Midbrain (tissue), 1 donor: Measurements from ENCODE around the gene CDH5.

Experiments
- DNase-seq: peaks from one replicate; lab custom pipeline; 2025; lab: John Stamatoyannopoulos, UW

Gene CDH5

DNA sequence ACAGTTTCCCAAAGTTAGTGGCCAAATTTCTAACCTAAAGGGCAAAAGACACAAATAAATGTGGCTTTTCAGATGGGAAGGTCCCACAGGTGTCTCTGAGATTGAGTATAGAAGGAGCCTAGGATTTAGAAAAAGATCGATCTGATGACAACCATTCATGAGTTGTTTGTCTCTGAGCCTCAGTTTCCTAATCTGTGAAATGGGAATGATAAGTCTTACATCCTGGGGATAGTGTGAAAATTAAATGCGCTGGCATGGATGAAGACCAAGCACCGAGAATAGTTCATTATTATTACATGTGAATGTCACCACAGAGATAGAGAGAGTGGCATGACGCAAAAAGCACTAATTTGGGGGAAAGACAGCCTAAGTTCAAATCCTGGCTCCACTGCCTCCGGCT lies 7.2 kb downstream of the CDH5 start:
- DNase-seq, result no peak

- no peak for DNase-seq
Measured at GRCh38 chr16:66374176-66374575, 7.7 kb downstream of the CDH5 start.

DNA sequence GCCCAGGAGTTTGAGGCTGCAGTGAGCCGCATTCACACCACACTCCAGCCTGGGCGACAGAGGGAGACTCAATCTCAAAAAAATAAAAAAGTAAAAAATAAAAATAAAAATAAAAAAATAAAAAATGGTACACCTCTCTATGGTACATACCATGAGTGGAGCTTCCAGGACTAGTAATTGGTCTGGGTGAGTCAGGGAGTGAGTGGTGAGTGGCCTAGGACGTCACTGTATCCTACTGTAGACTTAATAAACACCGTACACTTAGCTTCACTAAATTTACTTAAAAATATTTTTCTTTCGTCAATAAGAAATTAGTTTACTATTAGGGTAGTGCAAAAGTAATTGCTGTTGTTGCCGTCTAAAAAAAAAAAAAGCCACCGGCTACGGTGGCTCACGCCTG lies 9.0 kb downstream of the CDH5 start:
- no peak for DNase-seq

- no peak for DNase-seq
Measured at GRCh38 chr16:66376114-66376513, 9.6 kb downstream of the CDH5 start.

DNA sequence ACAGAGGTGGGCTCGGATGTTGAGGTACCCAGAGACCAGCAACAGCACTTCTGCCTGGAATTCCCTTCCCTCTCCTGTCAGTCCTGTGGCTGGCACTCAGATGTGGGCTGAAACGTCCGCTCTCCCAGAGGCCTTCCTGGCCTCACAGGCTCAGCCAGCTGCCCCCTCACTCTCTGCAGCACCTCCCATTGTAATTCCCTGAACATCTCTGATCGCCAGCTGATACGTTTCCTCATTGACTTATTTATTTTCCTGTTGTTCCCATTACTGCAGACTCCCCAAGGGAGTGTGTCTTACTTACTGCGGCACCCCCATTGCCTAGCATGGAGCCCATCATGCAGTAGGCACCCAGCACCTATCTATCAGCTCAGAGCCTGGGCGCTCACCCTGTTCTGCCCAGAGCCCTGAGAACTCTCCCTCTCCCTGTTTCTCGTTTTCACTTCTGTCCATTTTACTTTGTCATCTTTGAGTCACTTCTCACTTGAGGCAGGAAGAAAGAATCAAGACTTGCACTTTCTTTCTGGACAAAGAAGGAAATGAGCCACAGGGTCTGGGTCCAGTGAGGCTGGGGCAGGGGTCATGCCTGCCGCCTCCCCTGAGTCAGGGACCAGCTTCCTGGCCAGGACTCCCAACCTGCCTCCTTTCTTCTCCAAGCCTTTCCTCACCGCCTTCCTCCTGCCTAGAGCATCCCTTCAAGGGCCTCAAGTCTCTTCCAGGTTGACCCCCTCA lies 10.2 kb downstream of the CDH5 start:
- no peak for DNase-seq

DNA sequence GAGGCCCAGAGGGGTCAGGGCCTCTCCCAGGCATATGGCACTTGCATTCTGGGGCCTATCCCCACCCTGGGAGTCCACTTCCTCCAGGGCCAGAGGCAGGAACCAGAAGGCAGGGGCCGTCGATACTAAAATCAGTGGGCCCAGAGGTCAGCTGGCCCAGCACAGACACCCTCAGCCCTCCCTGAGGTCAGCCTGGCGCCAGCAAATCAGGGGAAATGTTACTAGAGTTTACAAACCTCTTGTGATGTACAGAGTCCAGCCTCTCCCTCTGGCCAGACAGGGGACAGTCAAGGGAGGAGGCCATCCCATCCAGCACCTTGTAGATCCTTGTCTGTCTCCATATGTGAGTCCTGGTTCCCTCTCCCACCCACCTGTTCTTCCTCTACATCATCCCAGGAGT lies 10.8 kb downstream of the CDH5 start:
- DNase-seq, result no peak

- DNase-seq, result no peak
Measured at GRCh38 chr16:66378741-66379570, 12.5 kb downstream of the CDH5 start.

DNA sequence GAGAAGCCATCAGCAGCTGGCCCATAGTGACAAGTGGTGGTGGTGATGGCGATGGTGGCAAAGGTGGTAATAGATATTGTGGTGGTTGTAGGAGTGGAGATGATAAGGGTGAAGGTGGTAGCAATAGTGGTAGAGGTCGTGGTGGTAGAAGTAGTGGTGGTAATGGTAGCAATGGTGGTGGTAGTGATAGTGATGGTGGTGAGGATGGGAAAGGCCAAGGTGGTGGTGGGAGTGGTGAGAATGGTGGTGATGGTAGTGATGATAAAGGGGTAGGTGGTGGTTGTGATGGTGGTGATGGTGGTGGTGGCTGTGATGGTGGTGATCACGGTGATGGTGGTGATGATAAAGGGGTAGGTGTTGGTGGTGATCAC lies 13.1 kb downstream of the CDH5 start:
- DNase-seq, result no peak

GRCh38 chr16:66380421-66380820 lies 13.9 kb downstream of the CDH5 start:
- no peak for DNase-seq

- DNase-seq, result no peak
Measured at GRCh38 chr16:66381585-66382170, 15.2 kb downstream of the CDH5 start.

DNA sequence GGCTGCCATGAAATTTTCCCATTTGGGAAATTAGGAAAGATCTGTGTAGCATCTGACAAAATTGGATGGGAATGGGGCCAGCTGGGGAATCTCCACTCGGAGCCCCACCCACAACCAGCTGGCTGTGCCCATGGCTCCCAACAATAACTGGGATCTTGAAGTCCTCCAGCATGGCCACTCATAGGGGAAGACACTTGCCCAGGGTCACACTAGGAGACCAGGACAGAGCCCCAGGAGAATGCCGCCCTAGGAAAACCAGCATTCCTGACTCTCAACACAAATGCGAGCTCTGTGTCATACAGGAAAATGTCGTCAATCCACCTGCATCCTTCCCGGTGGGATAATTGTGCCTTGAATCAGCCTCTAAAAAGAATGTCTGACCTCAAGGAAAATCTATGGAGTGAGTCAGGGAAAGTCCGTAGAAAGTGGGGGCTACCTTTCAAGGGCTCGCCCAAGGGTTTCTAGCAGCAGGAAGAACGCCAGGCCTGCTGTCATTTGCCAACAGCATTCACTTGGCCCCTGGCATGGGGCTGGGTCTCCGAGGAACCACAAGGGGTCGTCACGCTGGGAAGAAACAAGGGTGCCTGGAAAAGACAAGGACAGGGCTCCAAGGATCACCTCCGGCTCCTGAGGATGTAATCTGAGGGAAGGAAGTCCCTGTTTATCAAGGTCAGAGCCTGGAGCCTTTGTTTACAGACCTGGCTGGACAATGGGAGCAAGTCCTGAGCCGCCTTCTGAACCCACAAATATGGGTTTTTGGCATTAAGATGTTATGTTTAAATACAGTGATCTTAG lies 15.9 kb downstream of the CDH5 start:
- no peak for DNase-seq

- no peak for DNase-seq
Measured at GRCh38 chr16:66382966-66383299, 16.4 kb downstream of the CDH5 start.

DNA sequence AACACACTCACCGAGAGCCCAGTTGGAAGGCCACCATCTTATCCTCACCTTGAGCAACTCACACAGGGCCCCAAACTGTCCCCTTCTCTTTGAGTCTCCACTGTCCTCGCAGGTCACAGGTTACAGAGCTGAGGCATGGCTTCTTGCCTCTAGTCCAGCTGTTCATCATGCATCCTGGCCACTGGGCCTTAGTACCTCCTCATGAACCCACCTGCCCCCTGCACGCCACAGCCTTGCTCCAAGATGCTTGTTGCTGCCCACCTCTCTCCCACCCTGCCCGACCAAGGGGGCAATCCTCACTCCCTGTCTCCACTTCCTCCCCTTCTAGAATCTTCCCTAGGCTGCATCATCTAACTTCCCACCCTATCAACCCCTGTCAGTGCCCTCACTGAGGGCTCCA lies 17.1 kb downstream of the CDH5 start:
- no peak for DNase-seq

- DNase-seq, result no peak
Measured at GRCh38 chr16:66385415-66385814, 18.9 kb downstream of the CDH5 start.

GRCh38 chr16:66386629-66387622 lies 20.4 kb downstream of the CDH5 start:
- no peak for DNase-seq

GRCh38 chr16:66387817-66388332 lies 21.4 kb downstream of the CDH5 start:
- no peak for DNase-seq

GRCh38 chr16:66388350-66389139 lies 22.1 kb downstream of the CDH5 start:
- DNase-seq, result no peak

DNA sequence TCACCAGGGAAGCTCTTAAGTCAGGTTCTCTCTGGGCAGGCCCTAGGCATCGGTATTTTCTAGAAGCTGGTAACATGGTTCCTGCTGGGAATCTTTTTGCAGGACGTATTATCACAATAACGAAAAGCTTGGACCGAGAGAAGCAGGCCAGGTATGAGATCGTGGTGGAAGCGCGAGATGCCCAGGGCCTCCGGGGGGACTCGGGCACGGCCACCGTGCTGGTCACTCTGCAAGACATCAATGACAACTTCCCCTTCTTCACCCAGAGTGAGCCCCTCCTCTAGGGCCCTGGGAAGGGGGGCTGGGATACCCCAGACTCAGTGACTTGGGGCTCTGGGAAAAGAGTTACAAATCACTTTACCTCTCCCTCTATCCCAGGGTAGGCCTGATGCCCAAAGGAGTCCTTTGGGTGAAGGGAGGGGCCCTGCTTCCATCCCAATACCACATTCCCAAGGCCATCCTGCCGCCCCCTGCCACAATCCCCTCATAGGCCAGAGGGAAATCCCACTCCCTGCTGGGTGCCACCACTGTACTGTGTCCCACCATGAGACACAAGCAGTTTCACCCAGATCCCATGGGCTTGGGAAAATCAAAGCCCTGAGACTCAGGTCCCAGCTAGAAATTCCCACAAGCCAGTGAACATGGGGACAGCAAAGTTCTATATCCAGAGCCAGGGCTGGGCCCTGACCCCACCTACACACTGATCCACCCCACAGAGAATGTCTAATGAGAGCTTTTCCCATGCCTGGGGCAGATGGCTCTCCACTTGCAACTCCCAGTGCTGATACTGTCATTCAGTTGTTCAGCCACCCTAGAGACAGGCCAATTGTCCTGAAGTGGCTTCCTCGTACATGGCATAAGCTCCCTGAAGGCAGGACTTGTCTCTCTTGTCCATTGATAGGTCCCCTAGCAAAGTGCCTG lies 23.0 kb downstream of the CDH5 start:
- no peak for DNase-seq
